NCI-H2227 treated with DMSO at 0.1 percent for 48 hours (cell line): ENCODE results near the gene PLA2G2F.
A peak's percentile ranks its signal among the peaks of the same experiment; 100 is the strongest.

Experiments used
- DNase-seq: peaks from one replicate; lab custom pipeline; 2025; lab: John Stamatoyannopoulos, UW

The PLA2G2F gene

DNA sequence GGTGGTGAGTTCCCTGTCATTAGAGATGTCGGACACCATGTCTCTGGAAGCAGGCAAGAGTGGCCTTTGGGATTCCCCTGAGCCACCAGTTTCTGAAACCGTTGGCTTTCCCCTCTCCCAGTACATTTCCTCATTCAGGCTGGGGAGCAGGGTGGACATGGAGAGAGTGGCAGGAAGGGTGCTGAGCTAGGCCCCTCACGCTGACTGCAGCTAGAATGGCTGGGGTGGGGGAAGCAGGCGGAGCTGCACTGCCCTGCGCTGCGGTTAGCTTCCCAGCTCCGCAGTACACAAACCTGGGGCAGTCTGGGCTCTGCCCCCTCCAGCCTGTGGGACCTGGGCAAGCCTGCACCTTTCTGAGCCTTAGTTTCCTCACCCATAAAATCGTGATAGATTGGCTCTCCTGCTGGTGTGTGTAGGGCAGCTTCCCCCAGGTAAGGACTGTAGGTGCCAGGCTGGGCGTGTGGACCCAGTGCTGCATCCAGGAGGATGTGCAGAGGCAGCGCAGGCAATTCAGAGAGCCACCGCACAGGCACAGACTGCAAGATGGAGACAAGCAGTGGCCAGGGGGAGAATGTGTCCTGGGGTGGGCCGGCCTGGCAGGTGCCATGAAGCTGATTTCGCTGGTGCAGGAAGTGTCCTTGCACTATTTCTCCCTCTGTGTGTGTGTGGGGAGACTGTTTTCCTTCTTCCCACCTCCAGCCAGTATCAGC is 3.0 kb downstream of the PLA2G2F start:
- no peak for DNase-seq

DNA sequence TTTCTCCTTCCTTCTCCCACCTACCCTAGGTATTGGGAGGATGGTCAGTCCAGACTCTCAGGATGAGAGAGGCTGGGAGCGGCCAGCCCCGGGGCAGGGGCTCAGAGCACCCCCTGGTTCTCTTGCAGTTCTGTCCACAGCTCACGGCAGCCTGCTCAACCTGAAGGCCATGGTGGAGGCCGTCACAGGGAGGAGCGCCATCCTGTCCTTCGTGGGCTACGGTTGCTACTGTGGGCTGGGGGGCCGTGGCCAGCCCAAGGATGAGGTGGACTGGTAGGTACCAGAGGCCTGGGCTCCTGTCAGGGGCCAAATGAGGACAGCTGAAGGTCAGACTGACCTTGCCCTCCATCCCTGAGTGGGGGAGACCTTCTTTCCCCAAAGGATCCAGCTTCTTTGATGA is 4.2 kb downstream of the PLA2G2F start:
- no peak for DNase-seq

DNA sequence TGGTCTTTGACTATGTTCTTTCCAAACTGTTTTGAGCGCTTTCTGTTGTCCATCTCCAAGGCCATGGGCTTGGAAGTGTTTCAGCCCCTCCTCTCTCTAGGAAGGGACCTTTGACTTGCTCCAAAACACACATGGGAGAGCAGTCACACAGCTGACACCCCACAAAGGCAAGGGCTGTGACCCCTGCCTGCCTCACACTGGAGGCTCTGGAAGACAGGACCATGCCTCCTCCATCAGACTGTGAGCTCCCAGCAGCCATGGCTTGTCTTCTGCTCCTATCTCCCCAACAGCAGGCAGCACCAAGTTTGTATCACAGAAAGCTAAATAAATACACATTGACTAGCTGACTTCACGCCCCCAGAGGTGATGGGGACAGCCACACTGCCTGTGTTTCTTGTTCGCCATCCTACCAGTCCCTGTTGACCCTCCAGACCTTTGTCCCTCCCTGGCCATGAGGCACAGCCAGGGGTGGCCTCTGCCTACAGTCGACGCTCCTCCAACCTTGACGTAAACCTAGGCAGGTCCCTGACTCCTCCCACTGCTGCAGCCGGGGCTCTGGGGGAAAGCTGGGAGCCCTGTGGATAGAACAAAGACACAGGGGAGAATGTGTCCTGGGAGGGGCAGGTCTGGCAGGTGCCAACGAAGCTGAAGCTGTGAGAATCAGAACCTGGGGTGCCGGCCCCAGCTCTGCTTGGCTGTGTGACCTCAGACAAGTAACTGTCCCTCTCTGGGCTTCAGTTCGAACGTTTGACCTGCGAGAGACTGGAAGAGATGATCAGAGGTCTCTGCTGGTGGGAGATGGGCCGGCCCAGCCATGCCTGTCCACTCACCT is 4.8 kb downstream of the PLA2G2F start:
- DNase-seq = no peak

DNA sequence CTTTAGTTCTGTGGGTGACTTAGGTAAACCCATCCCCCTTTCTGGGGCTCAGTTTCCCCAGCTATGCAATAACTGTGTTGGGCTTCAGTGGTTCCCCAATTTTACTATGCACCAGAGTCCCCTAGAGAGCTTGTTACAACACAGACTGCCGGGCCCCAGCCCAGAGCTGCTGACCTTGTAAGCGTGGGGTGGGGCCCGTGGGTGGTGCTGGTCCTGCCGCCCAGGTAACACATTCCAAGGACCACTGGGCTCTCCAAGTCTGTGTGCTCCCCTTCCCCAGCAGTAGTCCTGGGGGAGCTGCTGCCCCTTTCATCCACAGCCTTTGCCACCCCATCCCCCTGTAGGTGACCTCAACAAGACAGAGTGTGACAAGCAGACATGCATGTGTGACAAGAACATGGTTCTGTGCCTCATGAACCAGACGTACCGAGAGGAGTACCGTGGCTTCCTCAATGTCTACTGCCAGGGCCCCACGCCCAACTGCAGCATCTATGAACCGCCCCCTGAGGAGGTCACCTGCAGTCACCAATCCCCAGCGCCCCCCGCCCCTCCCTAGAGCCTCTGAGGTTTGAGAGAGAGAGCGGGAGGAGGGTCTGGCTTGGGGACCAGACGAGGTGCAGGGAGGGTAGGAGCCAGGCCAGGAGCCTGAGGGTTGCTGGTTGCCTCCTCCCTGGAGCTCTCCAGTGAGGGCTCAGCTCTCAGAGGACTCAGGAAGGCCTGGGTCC is 8.9 kb downstream of the PLA2G2F start:
- DNase-seq = no peak

DNA sequence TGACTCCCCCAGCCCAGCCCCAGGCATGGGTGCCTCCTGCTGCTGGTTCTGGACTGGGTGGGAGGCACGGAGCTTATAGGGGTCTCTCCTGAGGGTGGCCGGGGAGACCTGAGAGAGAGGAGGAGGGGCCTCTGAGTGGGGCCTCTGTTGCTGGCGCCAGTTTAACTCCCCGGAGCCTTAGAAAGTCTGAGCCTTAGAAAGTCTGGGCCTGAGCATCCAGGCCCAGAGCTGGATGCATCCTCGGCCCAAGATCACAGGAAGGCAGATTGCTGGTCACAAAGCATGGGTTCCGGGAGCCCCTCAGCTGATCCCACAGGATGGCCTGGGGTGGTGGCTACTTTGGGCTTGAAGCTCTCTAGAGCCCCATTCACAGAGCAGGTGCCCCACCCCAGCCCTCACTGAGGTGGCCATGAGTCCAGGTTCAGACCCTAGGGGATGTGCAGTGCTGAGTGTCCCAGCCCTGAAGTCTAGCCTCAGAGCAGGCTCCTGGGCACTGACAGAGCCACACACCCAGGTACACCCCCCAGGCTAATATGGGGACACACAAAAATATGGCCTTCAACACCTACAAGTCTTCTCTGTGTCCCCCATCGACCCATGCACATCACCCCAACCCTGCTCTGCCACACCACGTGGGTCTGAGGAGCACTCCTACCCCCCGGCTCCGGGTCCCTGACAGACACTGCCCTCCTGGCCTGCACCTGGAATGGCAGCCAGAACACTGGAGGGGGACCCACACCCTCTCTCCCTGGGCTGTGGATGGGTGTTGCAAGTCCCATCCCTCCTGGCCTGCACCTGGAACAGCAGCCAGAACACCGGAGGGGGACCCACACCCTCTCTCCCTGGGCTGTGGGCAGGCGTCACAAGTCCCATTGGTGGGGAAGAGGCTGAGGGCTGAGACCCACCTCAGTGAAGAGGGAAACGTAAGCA is 9.7 kb downstream of the PLA2G2F start:
- no peak for DNase-seq

DNA sequence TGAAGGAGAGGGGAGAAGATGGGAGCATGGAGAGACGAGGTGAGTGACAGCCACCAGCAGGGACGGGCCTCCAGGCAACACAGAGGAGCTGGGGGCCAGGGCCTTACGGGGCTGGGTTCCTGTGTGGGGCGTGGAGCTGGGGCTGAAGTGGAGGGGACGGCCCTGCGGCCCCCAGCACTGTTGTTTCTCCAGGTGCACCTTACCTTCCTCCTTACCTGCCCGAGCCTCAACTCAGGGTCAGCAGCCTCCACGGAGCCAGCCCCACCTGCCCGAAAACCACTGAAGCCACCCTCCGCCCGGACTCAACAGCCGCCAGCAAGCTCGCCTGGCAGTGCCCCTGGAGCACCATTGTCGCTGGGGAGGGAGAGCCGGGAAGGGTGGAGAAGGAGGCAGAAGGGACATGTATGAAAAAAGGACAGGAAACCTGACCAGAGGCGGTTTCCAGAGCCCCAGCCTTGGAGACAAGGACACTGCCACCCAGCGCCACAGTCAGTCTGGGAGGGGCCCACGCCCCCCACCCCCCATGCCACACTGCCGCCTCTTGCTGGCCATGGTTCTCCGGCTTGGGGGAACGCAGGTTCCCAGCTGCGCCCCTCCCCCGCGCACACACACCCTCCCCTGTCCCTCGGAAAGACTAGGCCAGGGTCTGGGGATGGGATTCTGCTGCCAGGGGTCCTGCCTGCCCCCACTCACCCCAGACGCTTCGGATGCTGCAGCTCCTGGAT is 10.6 kb downstream of the PLA2G2F start:
- no peak for DNase-seq

DNA sequence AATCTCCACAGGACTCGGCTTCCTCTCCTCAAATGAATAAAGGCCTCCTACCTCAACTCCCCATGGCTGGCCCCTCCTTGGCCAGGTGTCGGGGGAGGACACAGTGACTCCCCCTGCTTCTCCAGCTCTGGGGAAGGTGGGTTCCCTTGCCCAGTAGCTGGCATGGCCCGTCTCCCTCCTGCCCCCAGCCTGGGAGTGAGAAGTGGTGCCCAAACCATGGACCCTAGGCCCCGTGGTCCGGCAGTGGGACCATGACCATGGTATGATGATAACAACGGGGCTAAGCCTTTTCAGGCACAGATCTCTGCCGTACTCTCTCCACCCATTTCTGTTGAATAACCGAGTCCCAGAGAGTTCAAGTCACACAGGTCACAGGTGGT is 11.2 kb downstream of the PLA2G2F start:
- no peak for DNase-seq

DNA sequence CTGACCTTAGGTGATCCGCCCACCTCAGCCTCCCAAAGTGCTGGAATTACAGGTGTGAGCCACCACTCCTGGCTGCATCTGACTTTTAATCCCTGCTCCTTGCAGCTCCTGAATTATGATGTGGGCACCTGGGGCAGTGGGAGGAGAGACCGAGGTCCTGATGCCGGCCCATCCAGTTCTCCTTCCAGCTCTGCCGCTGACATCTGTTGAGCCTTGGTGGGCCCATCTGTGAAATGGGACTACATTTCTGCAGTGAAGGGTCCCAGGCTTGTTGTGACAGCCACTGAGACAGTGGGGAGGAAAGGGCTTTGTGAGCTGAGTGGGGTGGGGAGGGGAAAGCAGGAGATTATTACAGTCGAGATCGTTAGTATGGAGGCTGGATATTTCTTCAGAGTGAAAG is 11.8 kb downstream of the PLA2G2F start:
- DNase-seq = no peak

DNA sequence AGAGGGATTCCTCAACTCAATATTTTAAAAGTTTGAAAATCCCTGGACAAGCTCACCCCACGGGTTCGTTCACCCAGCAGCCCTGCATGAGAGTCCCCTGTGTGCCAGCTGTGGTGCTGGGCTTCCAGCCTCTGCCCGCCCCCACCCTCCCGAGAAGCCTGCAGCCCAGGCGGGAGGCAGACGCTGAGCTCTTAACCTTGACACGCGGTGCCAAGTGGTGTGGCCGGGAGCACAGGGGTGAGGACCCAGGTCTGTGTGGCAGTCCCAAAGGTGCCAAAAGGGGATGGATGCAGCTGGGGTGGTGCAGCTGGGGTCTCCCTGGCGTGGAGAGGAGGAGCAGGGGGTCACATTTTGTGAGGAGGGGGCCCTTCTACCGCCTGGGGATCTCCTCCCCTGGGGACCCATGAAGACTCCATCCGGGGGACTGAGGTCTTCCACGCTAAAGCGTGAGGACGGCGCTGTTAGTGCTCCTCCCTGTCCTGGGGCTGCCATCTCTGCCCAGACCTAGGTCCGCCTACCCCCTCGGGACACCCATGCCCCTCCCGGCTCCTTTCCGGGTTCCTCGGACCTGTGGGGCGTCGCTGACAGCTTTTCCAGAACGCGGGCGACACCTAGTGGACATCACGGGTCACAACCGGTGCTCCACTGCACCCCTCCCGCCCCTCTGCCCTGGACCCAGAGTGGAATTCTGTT is 12.9 kb downstream of the PLA2G2F start:
- peak; percentile 82 for DNase-seq

DNA sequence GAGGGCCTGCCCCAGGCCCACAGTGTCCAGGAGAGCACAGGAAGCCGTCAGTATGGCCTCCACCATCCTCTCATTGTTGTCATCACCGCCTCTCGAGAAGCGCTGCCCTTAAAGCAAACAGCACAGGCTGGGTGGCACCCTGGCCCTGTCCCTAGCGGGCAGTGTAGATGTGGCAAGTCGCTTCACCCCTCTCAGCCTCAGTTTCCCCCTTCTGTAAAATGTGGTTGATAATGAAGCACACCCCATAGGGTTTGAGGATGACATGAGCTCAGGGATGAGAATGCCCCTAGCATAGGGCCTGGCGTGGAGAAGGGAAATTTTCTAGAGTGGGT is 13.4 kb downstream of the PLA2G2F start:
- no peak for DNase-seq

DNA sequence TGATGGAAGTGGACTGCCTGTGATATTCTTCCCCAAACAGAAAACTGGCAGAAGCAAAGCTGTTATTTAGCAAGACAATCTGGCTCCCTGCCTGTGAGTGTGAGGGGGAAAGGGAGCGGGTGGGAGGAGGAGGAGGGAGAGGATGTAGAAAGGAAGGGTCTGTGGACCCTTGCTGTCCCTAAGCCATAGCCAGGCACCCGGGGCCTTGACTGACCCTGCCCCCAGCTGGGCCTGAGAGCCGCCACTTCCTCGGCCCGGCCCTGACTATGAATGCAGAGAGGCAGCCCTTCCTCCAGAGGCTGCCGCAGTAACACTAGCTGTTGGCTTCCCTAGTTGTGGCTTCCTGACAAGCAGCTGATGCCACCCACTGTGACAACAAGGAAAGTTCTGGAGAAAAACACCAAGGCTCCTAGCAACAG is 13.9 kb downstream of the PLA2G2F start:
- DNase-seq = no peak

DNA sequence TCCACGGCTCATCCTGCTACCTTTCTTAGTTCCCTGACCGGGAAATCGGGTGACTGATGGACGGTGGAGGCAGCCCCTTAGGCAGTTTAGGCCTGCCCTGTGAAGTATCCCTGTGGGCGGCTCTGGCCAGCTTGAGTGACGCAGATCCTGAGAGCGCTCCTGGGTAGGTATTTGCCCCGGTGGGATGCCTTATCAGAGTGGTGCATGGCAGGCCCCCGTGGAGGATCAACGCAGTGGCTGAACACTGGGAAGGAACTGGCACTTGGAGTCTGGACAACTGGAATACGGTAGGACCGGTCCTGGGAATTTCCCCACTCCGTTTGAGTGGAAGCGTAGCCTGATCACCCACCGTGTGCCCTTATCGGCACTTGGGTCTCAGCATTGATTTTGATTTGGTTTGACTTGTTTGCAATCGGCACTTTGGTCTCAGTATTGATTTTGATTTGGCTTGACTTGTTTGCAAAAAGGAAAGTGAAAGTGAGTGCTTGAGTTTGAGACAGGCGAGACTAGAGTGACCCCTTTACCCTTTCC is 15.2 kb downstream of the PLA2G2F start:
- no peak for DNase-seq

DNA sequence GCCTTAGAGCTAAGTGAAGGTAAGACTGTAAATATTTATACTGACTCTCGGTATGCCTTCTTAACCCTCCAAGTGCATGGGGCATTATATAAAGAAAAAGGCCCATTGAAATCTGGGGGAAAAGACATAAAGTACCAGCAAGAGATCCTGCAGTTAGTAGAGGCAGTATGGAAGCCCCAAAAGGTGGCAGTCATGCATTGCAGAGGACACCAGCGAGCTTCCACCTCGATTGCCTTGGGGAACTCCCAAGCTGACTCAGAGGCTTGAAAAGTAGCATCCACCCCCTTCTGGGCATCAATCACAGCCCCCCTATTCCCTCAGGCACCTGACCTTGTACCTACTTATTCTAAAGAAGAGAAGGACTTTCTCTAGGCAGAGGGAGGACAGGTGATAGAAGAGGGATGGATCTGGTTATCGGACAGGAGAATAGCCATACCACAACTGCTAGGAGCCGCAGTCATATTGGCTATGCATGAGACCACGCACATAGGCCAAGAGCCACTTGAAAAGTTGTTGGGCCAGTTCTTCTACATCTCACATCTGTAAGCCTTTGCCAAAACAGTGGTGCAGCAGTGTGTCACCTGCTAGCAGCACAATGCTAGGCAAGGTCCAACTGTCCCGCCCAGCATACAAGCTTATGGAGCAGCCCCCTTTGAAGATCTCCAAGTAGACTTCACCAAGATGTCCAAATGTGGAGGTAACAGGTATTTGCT is 19.4 kb downstream of the PLA2G2F start:
- no peak for DNase-seq

DNA sequence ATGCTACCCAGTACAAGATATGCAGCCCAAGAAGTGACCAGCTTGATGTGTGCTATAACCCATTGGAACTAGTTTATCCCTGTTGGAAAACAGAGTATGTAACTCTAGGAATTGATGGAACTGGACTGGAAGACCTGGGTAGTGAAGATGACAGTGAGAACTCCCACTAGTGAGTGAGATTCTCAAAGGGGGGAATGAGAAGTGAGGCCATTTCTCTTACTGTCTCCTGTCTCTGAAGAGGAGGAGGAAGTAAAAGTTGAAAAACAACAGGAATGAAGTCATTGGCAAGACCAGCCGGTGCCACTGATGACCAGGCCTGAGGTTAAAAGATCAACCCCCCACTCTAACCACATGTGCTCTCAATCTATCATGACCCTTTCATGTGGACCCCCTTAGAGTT is 20.9 kb downstream of the PLA2G2F start:
- no peak for DNase-seq

DNA sequence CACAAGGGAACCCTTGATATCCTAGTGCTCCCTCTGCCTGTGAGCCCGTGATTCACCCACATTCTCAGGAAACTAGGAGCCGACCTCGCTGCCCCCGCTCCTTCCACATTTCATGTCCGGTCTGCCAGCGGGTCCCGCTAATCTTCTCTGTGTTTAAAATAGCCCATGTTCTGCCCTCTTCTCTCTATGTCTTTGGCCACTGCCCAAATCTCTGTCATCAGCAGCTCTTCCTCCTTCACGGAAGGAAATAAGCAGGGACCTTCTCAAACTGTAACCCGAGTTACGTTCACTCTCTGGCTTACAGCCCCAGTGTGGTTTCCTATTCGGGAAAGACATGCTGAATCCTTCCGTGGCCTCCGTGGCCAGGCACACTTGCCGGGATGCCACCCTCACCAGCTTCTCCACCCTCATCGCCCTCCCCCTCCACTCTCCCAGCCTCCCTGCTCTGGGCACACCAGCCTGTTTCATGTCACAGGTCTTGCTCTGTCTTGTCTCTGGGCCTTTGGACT is 25.6 kb downstream of the PLA2G2F start:
- DNase-seq = no peak

DNA sequence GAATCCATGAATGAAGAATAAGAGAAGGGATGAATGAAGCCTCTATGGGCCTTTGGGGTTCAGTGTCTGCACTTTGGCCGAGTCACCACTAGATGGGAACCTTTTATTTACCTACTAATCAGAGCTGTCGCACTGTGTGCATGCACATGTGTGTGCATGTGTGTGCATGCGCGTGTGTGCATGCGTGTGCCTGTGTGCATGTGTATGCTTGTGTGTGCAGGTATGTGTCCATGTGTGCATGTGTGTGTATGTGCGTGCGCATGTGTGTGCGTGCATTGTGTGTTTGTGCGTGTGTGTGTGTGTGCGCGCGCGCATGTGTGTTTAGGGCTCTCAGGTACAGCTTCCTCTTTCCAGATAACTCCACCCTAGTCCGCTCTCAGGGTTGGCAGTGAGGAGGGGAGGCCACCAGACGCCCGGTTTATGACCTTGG is 26.4 kb downstream of the PLA2G2F start:
- no peak for DNase-seq

DNA sequence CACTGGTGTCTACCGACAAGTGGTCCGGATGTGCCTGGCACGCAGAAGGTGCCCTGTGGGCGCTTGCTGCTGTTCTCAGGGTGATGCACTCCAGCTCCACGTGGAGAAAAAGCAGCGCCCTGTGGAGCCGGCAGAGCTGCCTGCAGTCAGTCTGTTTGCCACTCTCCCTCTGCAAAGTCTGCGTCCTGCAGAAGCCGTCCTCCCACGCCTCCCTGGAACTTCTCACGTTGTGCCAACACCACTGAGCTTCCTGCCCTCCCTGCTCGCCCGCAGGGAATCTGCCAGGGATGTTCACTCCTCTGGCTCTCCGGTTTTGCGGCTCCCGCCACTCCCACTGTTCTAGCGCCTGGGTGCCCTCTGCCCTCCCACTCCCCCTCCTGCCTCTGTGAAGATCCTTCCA is 26.9 kb downstream of the PLA2G2F start:
- DNase-seq = no peak

DNA sequence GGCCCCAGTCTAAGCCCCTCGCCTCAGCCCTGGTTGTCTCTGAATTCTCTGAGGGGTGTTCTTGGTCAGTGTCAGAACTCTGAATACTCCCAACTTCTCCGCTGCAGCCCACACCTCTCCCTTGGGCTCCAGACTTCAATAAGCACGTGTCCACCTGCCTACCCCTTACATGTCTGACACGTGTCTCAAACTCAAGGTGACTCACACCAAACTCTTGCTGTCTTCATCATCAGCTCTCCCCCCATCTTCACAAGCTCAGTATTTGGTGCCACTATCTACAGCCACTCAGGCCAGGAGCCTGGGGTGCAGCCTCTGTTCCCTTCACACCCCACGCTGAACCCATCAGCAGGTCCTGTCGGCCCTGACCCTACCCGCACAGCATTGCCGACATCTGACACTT is 28.0 kb downstream of the PLA2G2F start:
- DNase-seq = no peak
